Large intestine (tissue), 3 donors: ENCODE measurements around the gene SDCBP2. TPM values are rescaled to one million over a fixed set of nuclear protein-coding genes. Genes with fewer than 3 reads are reported as not detected.

ENCODE experiments used
- DNase-seq, 2 donors: peaks; one replicate each; pipeline versions ENCODE4 v3.0.0 to v3.0.0-alpha.2; 2013
- H3K27ac ChIP-seq: one replicate; pipeline ENCODE4 v1.5.1; 2013; ENCODE audit warnings: low read length
- H3K27me3 ChIP-seq: 2 replicates; pipeline ENCODE4 v1.6.1; 2013; ENCODE audit warnings: low read length; ENCODE audit not compliant: control insufficient read depth, insufficient read depth
- H3K36me3 ChIP-seq: 2 replicates; pipeline ENCODE4 v1.6.1; 2013; ENCODE audit warnings: low read length; ENCODE audit not compliant: control insufficient read depth, insufficient read depth
- H3K4me1 ChIP-seq: one replicate; pipeline ENCODE4 v1.6.1; 2013; ENCODE audit warnings: low read length; ENCODE audit not compliant: control insufficient read depth, insufficient read depth
- H3K4me3 ChIP-seq: one replicate; pipeline ENCODE4 v1.5.1; 2013; ENCODE audit warnings: low read length
- H3K9me3 ChIP-seq: one replicate; pipeline ENCODE4 v1.6.1; 2013; ENCODE audit warnings: mild to moderate bottlenecking, low read depth, low read length, moderate library complexity; ENCODE audit not compliant: control insufficient read depth
- WGBS: methylation state at CpG from one replicate; pipeline ENCODE4 v1.1.5; 2013; ENCODE audit warnings: low lambda C conversion rate; ENCODE audit not compliant: insufficient coverage; 5-methylcytosine and 5-hydroxymethylcytosine counted together
- polyA plus RNA-seq: library from polyadenylated mRNA; unstranded; fragments of 120-200 nt; gene quantifications from one replicate; pipeline ENCODE4 v1.2.1, GENCODE V29; 2013

The SDCBP2 gene
- polyA plus RNA-seq, 1 donor: 62.8 TPM

DNA sequence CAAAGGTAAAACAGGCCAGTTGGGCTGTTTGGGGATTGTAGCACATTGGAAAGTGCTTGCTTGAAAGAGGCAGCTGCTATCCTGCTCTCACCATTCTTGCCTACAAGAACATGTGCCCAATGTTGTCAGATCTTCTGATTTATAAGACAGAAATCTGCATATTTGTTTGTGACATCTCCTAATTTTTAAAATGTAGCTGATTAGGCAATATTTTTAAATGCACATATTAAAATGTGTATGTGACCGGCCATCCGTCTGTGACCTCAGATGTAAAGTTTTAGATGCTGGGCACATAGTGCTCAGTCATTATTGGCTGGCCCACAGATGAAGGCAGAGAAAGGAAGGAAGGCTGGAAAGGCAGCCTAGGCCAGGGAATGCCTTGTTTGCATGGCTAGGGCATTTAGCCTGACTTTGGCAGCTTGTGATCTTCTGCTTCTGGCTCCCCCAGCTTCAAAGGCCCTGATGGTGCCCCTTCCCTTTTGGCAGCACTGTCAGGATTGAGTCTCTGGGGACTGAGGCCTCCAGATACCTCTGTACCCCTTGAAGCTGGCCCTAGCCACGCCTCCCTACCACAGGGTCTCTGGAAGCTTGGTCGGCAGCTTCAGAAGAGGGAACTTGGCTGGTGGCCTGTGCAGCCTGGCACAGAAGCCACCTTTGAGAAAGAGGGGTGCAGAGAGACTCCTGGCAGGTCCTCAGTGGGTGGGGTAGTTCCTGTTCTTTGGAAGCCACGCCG is 56.4 kb downstream of the SDCBP2 start:
- no CpG with 5 or more reads among the region's 6 CpGs for WGBS
- Histone ChIP-seq H3K27me3 (no peaks in the 10 kb centered on the region), H3K36me3 (no peaks in the 10 kb centered on the region), H3K27ac (no peak overlapping the region), H3K9me3 (no peaks in the 10 kb centered on the region), H3K4me3 (no peak overlapping the region), H3K4me1 (no peaks in the 10 kb centered on the region)
- DNase-seq: no peak

- DNase-seq: no peak
- no peaks in the 10 kb centered on the region for H3K4me1 ChIP-seq
- H3K27ac ChIP-seq: no peak overlapping the region
- no peaks in the 10 kb centered on the region for H3K9me3 ChIP-seq
- no peaks in the 10 kb centered on the region for H3K27me3 ChIP-seq
- H3K4me3 ChIP-seq: no peak overlapping the region
- H3K36me3 ChIP-seq: no peaks in the 10 kb centered on the region
- no CpG with 5 or more reads among the region's 3 CpGs for WGBS
Observed at GRCh38 chr20:1269850-1270249, 59.1 kb downstream of the SDCBP2 start.

- H3K27ac ChIP-seq: no peak overlapping the region
- H3K4me1 ChIP-seq: no peaks in the 10 kb centered on the region
- no CpG with 5 or more reads among the region's 8 CpGs for WGBS
- H3K9me3 ChIP-seq: no peaks in the 10 kb centered on the region
- H3K27me3 ChIP-seq: no peaks in the 10 kb centered on the region
- no peaks in the 10 kb centered on the region for H3K36me3 ChIP-seq
- no peak for DNase-seq
- H3K4me3 ChIP-seq: no peak overlapping the region
Observed at GRCh38 chr20:1269235-1269634, 59.7 kb downstream of the SDCBP2 start.

GRCh38 chr20:1267809-1268374 is 61.0 kb downstream of the SDCBP2 start:
- no peak for DNase-seq
- no peaks in the 10 kb centered on the region for H3K36me3 ChIP-seq
- no peak overlapping the region for H3K27ac ChIP-seq
- no peaks in the 10 kb centered on the region for H3K27me3 ChIP-seq
- no peak overlapping the region for H3K4me3 ChIP-seq
- no peaks in the 10 kb centered on the region for H3K9me3 ChIP-seq
- WGBS: no CpG with 5 or more reads among the region's 3 CpGs
- H3K4me1 ChIP-seq: no peaks in the 10 kb centered on the region

- Histone ChIP-seq H3K9me3 (no peaks in the 10 kb centered on the region), H3K4me3 (no peak overlapping the region), H3K36me3 (no peaks in the 10 kb centered on the region), H3K4me1 (no peaks in the 10 kb centered on the region), H3K27me3 (no peaks in the 10 kb centered on the region), H3K27ac (no peak overlapping the region)
- WGBS: no CpG with 5 or more reads among the region's 8 CpGs
- DNase-seq: no peak
Observed at GRCh38 chr20:1267161-1267560, 61.8 kb downstream of the SDCBP2 start.

DNA sequence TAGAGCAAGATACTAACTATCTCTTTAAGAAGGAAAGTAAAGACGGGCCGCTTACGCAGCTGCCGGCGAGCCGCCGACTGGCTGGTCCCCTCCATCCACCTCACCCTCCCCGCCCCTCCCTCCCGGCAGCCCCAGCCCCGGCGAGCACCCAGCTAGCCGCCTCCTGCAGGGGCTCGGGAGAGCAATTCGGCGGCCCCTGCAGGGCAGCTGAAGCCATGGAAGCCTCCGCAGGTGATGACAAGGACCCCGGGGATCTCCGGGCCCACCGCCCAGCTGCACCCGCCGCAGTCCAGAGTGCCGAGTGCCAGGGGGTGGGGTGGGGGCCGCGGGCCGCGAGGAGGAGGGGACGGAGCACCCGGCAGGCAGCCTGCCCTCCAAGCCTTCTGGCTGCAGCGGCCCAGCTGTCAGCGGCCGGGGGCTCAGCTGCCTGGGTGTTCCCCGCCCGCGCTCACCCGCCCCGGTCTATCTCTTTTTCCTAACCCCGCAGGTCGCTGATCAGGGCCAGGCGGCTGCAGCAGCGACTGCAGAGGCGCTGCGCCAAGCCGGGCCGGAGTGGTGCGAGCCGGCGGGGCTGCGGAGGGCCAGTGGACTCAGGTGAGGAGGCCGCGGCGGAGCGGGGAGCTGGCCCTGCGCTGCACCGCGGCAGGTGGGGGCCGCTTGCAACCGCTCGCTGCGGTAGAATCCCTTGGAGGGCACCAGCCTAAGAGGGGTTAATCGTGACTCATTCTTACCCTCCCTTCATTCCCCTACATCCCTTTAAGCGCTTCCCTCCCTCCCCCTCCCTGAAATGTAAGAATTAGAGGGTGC is 62.6 kb downstream of the SDCBP2 start, which contains the start of gene SNPH:
SNPH (plus strand) TSS at position 128 of the 807 bp plus-strand sequence. CDS start 29,946 bp downstream, outside the sequence.
- Histone ChIP-seq H3K9me3 (no peaks in the 10 kb centered on the region), H3K4me3 (peak within 1 kb of the TSS; percentile 45), H3K4me1 (no peaks in the 10 kb centered on the region), H3K36me3 (no peaks in the 10 kb centered on the region), H3K27me3 (no peaks in the 10 kb centered on the region), H3K27ac (no peak within 1 kb of the TSS)
- no CpG with 5 or more reads among the region's 61 CpGs for WGBS
- peak; percentile 35 to 66 for DNase-seq

DNA sequence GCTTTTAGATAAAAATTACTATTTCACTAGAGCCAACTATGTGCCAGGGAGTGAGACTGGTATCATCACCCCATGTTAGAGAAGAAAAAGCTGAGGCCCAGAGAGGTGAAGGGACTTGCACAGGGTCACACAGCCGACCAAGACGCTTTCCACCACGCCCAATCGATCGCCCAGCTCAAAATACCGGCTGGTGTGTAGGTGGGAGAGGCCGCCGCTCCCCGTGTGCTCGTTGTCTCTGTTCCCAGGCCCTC is 63.1 kb downstream of the SDCBP2 start:
- H3K27me3 ChIP-seq: no peaks in the 10 kb centered on the region
- WGBS: no CpG with 5 or more reads among the region's 10 CpGs
- H3K27ac ChIP-seq: no peak overlapping the region
- no peaks in the 10 kb centered on the region for H3K9me3 ChIP-seq
- DNase-seq: no peak
- H3K4me1 ChIP-seq: no peaks in the 10 kb centered on the region
- no peaks in the 10 kb centered on the region for H3K36me3 ChIP-seq
- H3K4me3 ChIP-seq: peak overlapping the region; percentile 45

- H3K4me3 ChIP-seq: no peak overlapping the region
- no peaks in the 10 kb centered on the region for H3K27me3 ChIP-seq
- H3K9me3 ChIP-seq: no peaks in the 10 kb centered on the region
- no peaks in the 10 kb centered on the region for H3K4me1 ChIP-seq
- no peak for DNase-seq
- 60% methylated on average over 1 of the region's 4 CpGs for WGBS
- H3K36me3 ChIP-seq: no peaks in the 10 kb centered on the region
- no peak overlapping the region for H3K27ac ChIP-seq
Observed at GRCh38 chr20:1265226-1265915, 63.6 kb downstream of the SDCBP2 start.

GRCh38 chr20:1264727-1265126 is 64.2 kb downstream of the SDCBP2 start:
- Histone ChIP-seq H3K27ac (no peak overlapping the region), H3K9me3 (no peaks in the 10 kb centered on the region), H3K27me3 (no peaks in the 10 kb centered on the region), H3K4me3 (no peak overlapping the region), H3K36me3 (no peaks in the 10 kb centered on the region), H3K4me1 (no peaks in the 10 kb centered on the region)
- no CpG with 5 or more reads among the region's 2 CpGs for WGBS
- no peak for DNase-seq

- H3K36me3 ChIP-seq: no peaks in the 10 kb centered on the region
- no peak for DNase-seq
Observed at GRCh38 chr20:1263853-1264252, 65.1 kb downstream of the SDCBP2 start.

More at GRCh38 chr20:1263853-1264252, 65.1 kb downstream of the SDCBP2 start:
- no peak overlapping the region for H3K4me3 ChIP-seq
- no peak overlapping the region for H3K27ac ChIP-seq
- no CpG with 5 or more reads among the region's 1 CpG for WGBS
- H3K27me3 ChIP-seq: no peaks in the 10 kb centered on the region
- no peaks in the 10 kb centered on the region for H3K4me1 ChIP-seq
- no peaks in the 10 kb centered on the region for H3K9me3 ChIP-seq
